Fibroblast of villous mesenchyme (primary cell): ENCODE data around the gene AHDC1. TPM values are rescaled to one million over a fixed set of nuclear protein-coding genes. Genes with fewer than 3 reads are reported as not detected.

Experiments
- DNase-seq: peaks from one replicate; pipeline ENCODE4 v3.0.0-alpha.2; 2010; ENCODE audit warnings: low read depth
- H3K4me3 ChIP-seq: 2 replicates; pipeline ENCODE4 v1.5.1; 2011; ENCODE audit warnings: low read depth, mild to moderate bottlenecking, low read length
- CTCF ChIP-seq: IDR thresholded peaks from 2 replicates; pipeline ENCODE4 v1.5.1; 2012; ENCODE audit warnings: low read depth, mild to moderate bottlenecking, low read length; ENCODE audit not compliant: insufficient read depth
- total RNA-seq: library from RNA; depleted of rRNA; stranded (reverse); fragments of >200 nt; gene quantifications from 2 replicates; pipeline ENCODE4 v1.2.3, GENCODE V29; 2012

AHDC1 gene
- total RNA-seq, 1 donor, result 22.5 TPM

- no peak for TF ChIP-seq CTCF
- DNase-seq, result peak; percentile 42
- H3K4me3 ChIP-seq, result no peak overlapping the region
These were observed 42.6 kb downstream of the AHDC1 start for GRCh38 chr1:27561124-27561899.

- DNase-seq, result no peak
- H3K4me3 ChIP-seq, result no peak overlapping the region
- TF ChIP-seq CTCF, result no peak
These were observed 43.4 kb downstream of the AHDC1 start for GRCh38 chr1:27560268-27561123.

GRCh38 chr1:27559466-27560030 is 44.4 kb downstream of the AHDC1 start:
- no peak overlapping the region for H3K4me3 ChIP-seq
- TF ChIP-seq CTCF, result no peak
- no peak for DNase-seq

GRCh38 chr1:27557596-27558340 is 46.2 kb downstream of the AHDC1 start:
- H3K4me3 ChIP-seq, result no peak overlapping the region
- DNase-seq, result no peak
- no peak for TF ChIP-seq CTCF

- DNase-seq, result peak; percentile 98
- peak; percentile 89 for TF ChIP-seq CTCF
- H3K4me3 ChIP-seq, result peak overlapping the region; percentile 31
These were observed 47.0 kb downstream of the AHDC1 start for GRCh38 chr1:27556781-27557595.

GRCh38 chr1:27556435-27556780 is 47.5 kb downstream of the AHDC1 start:
- no peak for DNase-seq
- TF ChIP-seq CTCF, result no peak
- H3K4me3 ChIP-seq, result no peak overlapping the region
